HG03108 (cell line): ENCODE data around the gene OR4C11.

Experiments used
- ATAC-seq: cut with Tn5 transposase; IDR thresholded peaks from one replicate; pipeline ENCODE4 v1.9.1; 2021; ENCODE audit warnings: moderate library complexity; ENCODE audit not compliant: unreplicated experiment

Gene OR4C11, protein sequence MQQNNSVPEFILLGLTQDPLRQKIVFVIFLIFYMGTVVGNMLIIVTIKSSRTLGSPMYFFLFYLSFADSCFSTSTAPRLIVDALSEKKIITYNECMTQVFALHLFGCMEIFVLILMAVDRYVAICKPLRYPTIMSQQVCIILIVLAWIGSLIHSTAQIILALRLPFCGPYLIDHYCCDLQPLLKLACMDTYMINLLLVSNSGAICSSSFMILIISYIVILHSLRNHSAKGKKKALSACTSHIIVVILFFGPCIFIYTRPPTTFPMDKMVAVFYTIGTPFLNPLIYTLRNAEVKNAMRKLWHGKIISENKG

DNA sequence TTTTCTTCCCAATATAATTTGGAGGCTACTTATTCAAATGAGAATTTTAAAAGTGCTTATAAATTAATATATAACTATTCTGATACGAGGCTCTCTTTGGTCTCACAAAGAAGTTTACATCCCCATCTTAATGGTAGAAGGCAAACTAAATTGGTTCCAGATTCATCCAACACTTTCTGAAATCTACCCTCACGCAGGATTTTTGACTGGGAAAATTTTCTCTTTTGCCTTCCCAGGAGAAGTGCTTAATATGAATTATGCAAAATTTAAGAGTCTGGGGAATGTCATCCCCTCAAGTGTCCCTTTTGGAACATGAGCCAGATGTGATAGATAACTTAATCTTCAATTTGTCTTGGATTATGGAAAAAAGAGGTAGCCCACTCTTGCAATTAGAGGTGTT lies at the start of gene OR4C11:
OR4C11 (minus strand) TSS at position 101 of the 400 bp plus-strand sequence. CDS start 3,272 bp downstream, outside the sequence.
- no peak for ATAC-seq

DNA sequence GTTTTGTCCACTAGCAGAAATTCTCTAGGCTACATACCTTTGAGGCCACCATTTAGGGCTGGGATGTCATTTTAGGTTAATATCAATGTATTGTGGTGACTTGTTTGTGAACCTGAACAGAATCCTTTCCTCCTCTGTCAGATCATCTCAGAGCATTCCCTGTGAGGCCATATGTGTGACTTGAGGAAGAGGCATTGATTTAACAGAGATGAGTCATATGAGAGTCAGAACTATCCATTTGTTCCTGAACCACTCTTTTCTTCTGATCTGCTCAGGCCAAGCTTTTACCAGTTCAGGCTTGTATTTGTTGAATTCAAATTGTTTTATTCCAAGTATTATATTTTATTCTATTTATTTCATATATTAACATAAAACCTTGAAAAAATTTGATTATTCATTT lies 47.7 kb upstream of the OR4C11 start:
- no peak for ATAC-seq

DNA sequence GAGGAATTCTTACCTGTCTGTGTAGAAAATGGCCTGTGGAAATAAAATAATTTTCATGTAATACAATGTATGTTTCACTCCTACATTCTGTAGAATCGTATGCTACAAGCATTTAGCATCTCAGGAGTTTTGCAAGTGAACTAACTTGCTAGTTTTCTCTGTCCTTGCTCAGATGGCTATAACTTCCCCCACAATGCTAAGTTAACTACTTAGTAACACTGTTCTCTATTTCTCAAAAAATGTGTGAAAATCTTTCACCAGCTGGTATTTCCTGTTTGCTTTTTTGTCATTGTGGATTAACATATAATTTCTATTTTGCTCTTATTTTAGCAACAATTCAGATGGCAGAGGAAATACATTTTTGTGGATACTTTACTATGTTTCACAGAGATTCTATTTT lies 45.1 kb upstream of the OR4C11 start:
- no peak for ATAC-seq

DNA sequence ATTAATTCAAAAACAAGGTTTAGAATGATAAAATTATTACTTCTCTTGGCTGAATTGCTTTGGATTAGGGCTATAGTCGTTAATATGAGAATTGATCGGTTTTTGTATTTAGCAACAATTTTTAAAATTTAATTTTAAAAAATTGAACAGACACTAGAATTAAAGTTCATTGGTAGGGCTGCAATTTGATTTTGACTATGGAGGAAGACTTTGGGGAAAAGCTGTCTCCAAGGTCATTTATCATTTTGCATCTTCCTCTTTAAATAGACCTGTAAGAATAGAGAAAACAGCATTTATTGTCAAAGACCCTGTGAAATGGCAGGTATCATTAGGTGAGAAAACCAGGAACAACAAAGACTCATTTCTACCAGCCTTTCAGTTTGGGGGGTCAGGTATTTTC lies 40.6 kb upstream of the OR4C11 start, which contains the start of gene OR4S2:
OR4S2 (plus strand) TSS at position 301 of the 400 bp plus-strand sequence. CDS start 2,577 bp downstream, outside the sequence.
- ATAC-seq, result no peak

DNA sequence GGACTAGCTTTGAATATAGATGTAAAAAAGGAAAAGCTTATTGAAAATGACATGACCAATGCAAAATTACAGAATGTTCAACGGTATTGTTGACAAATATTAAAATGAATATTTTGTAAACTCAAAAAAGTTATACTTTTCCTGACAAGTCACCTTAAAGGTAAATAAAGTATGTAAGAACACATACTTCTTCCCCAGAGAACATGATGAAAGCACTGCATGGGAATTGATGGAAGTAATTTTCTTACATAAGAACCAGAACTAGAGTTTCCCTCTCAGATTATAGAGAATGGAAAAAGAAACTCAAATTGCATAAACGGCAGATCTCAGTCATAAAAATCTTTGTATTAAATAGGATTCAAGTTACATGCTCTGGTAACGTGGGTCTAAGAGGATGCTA lies 27.4 kb upstream of the OR4C11 start, which contains the start of gene OR4P4:
OR4P4 (plus strand) TSS at position 301 of the 400 bp plus-strand sequence.
- no peak for ATAC-seq

DNA sequence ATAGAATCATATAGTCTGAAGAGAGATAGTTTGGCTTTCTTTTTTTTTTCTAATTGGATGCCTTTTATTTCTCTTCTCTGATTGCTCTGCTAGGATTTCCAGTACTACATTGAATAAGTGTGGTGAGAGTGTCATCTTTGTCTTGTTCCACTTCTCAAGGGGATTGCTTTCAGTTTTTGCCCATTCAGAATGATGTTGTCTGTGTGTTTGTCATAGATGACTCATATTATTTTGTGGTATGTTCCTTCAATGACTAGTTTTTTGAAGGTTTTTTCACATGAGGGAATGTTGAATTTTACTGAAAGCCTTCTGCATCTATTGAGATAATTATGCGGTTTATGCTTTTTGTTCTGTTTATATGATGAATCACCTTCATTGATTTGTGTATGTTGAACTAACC lies 17.1 kb upstream of the OR4C11 start:
- no peak for ATAC-seq

DNA sequence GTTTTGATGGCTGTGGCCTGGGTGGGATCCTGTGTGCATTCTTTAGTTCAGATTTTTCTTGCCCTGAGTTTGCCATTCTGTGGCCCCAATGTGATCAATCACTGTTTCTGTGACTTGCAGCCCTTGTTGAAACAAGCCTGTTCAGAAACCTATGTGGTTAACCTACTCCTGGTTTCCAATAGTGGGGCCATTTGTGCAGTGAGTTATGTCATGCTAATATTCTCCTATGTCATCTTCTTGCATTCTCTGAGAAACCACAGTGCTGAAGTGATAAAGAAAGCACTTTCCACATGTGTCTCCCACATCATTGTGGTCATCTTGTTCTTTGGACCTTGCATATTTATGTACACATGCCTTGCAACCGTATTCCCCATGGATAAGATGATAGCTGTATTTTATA lies 34.9 kb downstream of the OR4C11 start:
- no peak for ATAC-seq

DNA sequence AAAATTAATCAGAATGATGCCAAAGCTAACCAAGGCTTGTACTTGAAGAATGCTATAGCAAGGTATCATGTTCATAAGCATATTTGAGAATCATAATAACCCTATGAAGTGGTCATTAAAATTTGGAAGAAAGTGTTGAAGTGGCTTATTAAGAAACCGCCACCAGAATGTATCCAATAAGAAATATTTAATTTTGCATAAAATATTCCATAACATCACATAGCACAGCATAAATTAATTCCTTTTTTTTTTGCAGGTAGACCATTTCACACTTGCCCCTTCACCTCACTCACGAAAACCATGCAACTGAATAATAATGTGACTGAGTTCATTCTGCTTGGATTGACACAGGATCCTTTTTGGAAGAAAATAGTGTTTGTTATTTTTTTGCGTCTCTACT lies 35.6 kb downstream of the OR4C11 start, which contains the start of gene OR4C16:
OR4C16 (plus strand) TSS at position 301 of the 400 bp plus-strand sequence; CDS start at position 301, 0 bp downstream.
- ATAC-seq, result no peak

DNA sequence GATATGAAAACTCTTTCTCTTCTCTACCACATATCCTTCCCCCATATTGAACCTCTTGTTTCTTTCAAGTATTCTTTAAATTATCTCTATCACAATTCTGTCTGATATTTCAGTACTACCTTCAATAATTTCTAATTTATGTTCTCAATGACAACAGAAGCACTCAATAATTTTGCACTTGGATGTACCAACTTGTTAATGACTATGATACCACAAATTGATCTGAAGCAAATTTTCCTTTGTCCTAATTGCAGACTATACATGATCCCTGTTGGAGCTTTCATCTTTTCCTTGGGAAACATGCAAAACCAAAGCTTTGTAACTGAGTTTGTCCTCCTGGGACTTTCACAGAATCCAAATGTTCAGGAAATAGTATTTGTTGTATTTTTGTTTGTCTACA lies 53.3 kb downstream of the OR4C11 start, which contains the start of gene OR4C15:
OR4C15 (plus strand) TSS at position 301 of the 400 bp plus-strand sequence; CDS start at position 301, 0 bp downstream.
- no peak for ATAC-seq
